ENCODE data around the gene KCNMA1.

DNA sequence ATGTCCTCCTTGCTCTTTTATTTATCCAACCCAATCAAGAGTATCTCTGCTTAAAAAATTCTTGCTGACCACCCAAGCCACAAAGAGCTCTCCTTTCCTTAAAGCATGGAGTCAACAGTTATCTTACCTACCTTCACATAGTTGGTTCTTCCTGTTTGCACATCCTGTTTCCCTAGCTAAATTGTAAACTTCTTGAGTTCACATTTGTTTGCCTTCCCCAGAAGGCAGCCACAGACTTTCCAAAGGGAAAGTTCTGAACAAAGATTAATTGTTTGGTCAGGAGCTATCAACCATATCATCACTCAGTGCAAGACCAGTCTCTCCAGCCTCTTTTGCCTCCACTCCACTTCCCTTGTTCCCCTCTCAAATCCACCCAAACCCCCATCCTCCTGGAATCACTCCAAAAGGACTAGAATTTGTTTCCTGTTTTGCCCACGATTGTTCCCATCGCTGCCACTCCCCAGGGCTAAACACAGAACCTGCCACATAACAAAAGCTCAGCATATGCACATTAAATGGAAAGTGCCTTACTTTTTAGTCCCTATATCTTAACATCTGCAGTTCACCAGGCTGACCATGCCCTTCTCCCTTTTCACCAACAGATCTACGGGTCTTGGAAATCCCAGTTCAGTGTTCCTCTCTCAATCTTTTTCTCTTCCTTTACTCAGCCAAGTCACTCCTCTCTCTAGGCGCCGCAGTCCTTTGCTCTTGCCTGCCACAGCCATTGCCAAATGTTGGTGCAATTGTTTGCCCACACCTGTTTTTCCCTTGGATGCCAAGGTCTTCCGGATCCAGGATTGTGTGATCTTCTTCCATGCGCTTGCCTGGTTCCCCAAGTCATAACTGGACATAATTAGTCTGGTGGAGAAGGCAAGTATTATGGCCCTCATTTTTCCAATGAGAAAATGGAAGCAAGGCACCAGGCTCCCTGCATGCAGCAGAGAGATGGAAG is 265.5 kb downstream of the KCNMA1 start:
- TF ChIP-seq, protein P1, sequence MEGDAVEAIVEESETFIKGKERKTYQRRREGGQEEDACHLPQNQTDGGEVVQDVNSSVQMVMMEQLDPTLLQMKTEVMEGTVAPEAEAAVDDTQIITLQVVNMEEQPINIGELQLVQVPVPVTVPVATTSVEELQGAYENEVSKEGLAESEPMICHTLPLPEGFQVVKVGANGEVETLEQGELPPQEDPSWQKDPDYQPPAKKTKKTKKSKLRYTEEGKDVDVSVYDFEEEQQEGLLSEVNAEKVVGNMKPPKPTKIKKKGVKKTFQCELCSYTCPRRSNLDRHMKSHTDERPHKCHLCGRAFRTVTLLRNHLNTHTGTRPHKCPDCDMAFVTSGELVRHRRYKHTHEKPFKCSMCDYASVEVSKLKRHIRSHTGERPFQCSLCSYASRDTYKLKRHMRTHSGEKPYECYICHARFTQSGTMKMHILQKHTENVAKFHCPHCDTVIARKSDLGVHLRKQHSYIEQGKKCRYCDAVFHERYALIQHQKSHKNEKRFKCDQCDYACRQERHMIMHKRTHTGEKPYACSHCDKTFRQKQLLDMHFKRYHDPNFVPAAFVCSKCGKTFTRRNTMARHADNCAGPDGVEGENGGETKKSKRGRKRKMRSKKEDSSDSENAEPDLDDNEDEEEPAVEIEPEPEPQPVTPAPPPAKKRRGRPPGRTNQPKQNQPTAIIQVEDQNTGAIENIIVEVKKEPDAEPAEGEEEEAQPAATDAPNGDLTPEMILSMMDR (IDR thresholded peaks at IDR 0.05) = no peak
- TF ChIP-seq EZH2 (IDR thresholded peaks at IDR 0.05; ENCODE audit: borderline replicate concordance, insufficient read depth, low read depth, low read length, poor library complexity, severe bottlenecking) = no peak

Measured in B cell (primary cell).